Measurements from ENCODE around the gene TH.

DNA sequence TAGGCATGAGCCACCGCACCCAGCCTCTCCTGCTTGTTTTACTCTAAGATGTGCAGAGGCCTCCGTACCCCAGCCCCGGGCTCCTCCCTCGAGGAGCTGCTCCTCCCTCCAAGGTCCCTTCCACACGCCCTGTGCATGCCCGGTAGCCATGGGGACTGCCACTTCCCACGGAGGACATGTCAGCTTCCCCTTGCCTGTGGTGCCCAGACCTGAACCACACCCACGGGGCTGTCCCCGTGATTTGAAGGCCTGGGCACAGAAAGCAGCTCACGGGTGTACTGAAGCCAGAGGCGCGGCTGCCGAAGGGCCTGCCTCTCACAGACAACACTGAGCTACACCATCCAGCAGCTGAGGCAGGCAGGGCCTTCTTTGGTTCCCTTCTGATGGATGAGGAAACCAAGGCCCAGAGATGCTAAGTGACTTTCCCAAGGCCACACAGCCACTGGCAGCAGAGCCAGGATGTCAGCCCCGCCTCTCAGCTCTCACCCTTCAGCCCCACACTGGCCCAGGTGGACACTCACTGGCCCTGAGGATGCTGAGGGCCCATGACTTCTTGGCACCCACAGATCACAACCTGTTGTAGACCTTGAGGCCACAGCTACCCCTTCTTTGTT is 17.9 kb downstream of the TH start:
- TF ChIP-seq POLR2AphosphoS5 (IDR thresholded peaks at IDR 0.05): no peak
- no peak for TF ChIP-seq POLR2A (IDR thresholded peaks at IDR 0.05)
- TF ChIP-seq, protein P1, sequence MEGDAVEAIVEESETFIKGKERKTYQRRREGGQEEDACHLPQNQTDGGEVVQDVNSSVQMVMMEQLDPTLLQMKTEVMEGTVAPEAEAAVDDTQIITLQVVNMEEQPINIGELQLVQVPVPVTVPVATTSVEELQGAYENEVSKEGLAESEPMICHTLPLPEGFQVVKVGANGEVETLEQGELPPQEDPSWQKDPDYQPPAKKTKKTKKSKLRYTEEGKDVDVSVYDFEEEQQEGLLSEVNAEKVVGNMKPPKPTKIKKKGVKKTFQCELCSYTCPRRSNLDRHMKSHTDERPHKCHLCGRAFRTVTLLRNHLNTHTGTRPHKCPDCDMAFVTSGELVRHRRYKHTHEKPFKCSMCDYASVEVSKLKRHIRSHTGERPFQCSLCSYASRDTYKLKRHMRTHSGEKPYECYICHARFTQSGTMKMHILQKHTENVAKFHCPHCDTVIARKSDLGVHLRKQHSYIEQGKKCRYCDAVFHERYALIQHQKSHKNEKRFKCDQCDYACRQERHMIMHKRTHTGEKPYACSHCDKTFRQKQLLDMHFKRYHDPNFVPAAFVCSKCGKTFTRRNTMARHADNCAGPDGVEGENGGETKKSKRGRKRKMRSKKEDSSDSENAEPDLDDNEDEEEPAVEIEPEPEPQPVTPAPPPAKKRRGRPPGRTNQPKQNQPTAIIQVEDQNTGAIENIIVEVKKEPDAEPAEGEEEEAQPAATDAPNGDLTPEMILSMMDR (IDR thresholded peaks at IDR 0.05): no peak
